Body of pancreas (tissue), 4 donors: ENCODE data around the gene TPM2.

ENCODE experiments used
- POLR2A ChIP-seq, 3 donors: fragments of 450-650 bp; IDR thresholded peaks; one replicate each; pipeline ENCODE4 v1.6.1; 2016; ENCODE audit warnings: antibody characterized with exemption in 3 of 3, mild to moderate bottlenecking in 2 of 3
- TF ChIP-seq, protein P1 (sequence below), 7 experiments: fragments of 450-650 bp in 4 of 7; fragments of 200-600 bp in 3 of 7; sonication (generic) in 3 of 7; IDR thresholded peaks; one replicate each; pipeline ENCODE4 v1.5.1; 2016 to 2019; ENCODE audit warnings: antibody characterized with exemption in 7 of 7

DNA sequence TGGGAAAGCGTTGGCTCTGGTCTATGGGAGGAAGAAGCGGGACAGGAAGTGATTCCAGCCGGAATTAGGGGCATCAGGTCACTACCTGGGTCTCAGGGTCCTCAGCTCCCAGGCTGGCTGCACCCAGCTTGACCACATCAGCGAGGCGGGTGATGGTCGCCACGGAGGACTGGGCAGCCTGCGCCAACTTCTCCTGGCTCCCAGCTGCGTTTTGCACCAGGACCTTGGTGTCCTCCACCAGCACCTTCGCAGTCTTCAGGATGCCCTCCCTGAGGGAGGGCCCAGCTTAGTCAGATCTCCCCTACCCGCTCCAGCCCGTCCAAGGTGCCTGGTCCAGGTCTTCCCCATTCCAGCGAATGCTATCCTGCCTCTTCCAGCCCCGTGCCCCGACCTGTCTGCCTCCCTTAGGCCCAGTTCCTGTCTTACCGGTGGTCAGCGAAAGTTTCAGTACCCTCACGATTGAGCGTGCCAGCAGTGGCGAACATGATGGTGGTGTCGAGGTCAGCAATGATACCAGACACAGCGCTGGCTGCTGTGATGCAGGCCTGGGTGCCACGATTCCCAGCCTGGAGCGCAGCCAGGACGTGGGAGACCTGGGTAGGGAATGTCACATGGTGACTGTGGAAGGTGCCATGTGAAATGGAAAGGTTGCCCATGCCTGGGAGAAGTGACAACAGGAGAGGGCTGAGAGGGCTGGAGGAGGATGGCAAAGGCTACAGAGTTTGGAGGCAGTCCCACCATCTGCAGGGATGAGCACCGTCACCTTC is 14.4 kb upstream of the TPM2 start:
- TF ChIP-seq, protein P1, sequence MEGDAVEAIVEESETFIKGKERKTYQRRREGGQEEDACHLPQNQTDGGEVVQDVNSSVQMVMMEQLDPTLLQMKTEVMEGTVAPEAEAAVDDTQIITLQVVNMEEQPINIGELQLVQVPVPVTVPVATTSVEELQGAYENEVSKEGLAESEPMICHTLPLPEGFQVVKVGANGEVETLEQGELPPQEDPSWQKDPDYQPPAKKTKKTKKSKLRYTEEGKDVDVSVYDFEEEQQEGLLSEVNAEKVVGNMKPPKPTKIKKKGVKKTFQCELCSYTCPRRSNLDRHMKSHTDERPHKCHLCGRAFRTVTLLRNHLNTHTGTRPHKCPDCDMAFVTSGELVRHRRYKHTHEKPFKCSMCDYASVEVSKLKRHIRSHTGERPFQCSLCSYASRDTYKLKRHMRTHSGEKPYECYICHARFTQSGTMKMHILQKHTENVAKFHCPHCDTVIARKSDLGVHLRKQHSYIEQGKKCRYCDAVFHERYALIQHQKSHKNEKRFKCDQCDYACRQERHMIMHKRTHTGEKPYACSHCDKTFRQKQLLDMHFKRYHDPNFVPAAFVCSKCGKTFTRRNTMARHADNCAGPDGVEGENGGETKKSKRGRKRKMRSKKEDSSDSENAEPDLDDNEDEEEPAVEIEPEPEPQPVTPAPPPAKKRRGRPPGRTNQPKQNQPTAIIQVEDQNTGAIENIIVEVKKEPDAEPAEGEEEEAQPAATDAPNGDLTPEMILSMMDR (IDR thresholded peaks at IDR 0.05), result no peak
- TF ChIP-seq POLR2A (IDR thresholded peaks at IDR 0.05), result no peak
